Testis (tissue), 2 donors: ENCODE data around the gene KCNIP3.

Experiments used
- CTCF ChIP-seq, 3 experiments: fragments of 450-650 bp in 2 of 3; fragments of 200-600 bp in 1 of 3; sonication (generic) in 1 of 3; IDR thresholded peaks; one replicate each; pipeline ENCODE4 v1.5.1; 2016 to 2019; ENCODE audit warnings: antibody characterized with exemption in 3 of 3, mild to moderate bottlenecking in 2 of 3, moderate library complexity in 1 of 3
- POLR2A ChIP-seq: fragments of 450-650 bp; IDR thresholded peaks from one replicate; pipeline ENCODE4 v1.6.1; 2017; ENCODE audit warnings: antibody characterized with exemption, mild to moderate bottlenecking, moderate library complexity

- TF ChIP-seq CTCF (IDR thresholded peaks at IDR 0.05) (no peak), POLR2A (no peak)
Measured at GRCh38 chr2:95292623-95293260, 4.4 kb upstream of the KCNIP3 start.
